CD4-positive, alpha-beta T cell treated with Interleukin-4 for 4 hours (primary cell): ENCODE measurements around the gene CGNL1.

Experiments
- DNase-seq: peaks from one replicate; pipeline ENCODE4 v3.0.0-alpha.2; 2020

CGNL1 gene

GRCh38 chr15:57578288-57578900 lies 202.1 kb downstream of the CGNL1 start:
- DNase-seq = no peak

- DNase-seq = no peak
Measured at GRCh38 chr15:57580428-57580827, 204.1 kb downstream of the CGNL1 start.

- DNase-seq = no peak
Measured at GRCh38 chr15:57580866-57581265, 204.6 kb downstream of the CGNL1 start.

GRCh38 chr15:57582090-57582489 lies 205.8 kb downstream of the CGNL1 start:
- DNase-seq = no peak

- DNase-seq = no peak
Measured at GRCh38 chr15:57583282-57583681, 207.0 kb downstream of the CGNL1 start.

- no peak for DNase-seq
Measured at GRCh38 chr15:57583720-57584119, 207.4 kb downstream of the CGNL1 start.

- DNase-seq = peak; percentile 60
Measured at GRCh38 chr15:57586661-57587424, 210.5 kb downstream of the CGNL1 start.

- no peak for DNase-seq
Measured at GRCh38 chr15:57589281-57589680, 213.0 kb downstream of the CGNL1 start.

- DNase-seq = no peak
Measured at GRCh38 chr15:57589754-57590153, 213.4 kb downstream of the CGNL1 start.

GRCh38 chr15:57591237-57591821 lies 215.0 kb downstream of the CGNL1 start:
- peak; percentile 10 for DNase-seq

GRCh38 chr15:57591822-57592367 lies 215.6 kb downstream of the CGNL1 start, which contains the start of gene MYZAP:
Gene MYZAP (plus strand): TSS chr15:57591904. CDS start chr15:57592035, 131 bp downstream.
- DNase-seq = peak; percentile 14

GRCh38 chr15:57592426-57592825 lies 216.1 kb downstream of the CGNL1 start:
- no peak for DNase-seq

- DNase-seq = no peak
Measured at GRCh38 chr15:57592836-57593420, 216.6 kb downstream of the CGNL1 start.

- DNase-seq = no peak
Measured at GRCh38 chr15:57594479-57594878, 218.2 kb downstream of the CGNL1 start.

GRCh38 chr15:57595011-57595866 lies 218.9 kb downstream of the CGNL1 start:
- no peak for DNase-seq

GRCh38 chr15:57596301-57596855 lies 220.1 kb downstream of the CGNL1 start:
- no peak for DNase-seq

- no peak for DNase-seq
Measured at GRCh38 chr15:57596978-57597377, 220.7 kb downstream of the CGNL1 start.

GRCh38 chr15:57597431-57597830 lies 221.1 kb downstream of the CGNL1 start:
- no peak for DNase-seq

- DNase-seq = no peak
Measured at GRCh38 chr15:57598346-57598745, 222.0 kb downstream of the CGNL1 start.

- DNase-seq = no peak
Measured at GRCh38 chr15:57599296-57599810, 223.0 kb downstream of the CGNL1 start.

- DNase-seq = no peak
Measured at GRCh38 chr15:57600197-57600596, 223.9 kb downstream of the CGNL1 start.
